DMS79 (cell line): Measurements from ENCODE around the gene PDLIM1.

Experiments used
- DNase-seq: peaks from one replicate; lab custom pipeline; 2025; lab: John Stamatoyannopoulos, UW

The PDLIM1 gene

DNA sequence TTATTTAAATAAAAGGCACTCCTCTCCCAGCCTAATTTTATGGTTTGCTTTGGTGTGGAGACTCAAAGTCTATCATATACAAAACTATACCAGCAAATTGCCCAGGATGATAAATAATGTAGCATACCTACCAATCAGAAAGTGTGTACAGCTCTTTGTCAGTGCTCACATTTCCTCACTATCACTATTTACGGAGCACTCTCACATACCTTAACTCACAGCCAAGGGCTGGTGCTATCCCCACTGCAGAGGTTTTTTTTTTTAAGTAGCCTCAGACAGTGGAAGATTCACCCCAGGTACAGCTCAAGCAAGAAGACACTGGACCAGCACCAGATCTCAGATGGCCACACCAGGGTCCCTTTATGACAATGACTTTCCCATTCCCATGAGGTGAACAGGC, 2.5 kb downstream of the PDLIM1 start:
- no peak for DNase-seq

DNA sequence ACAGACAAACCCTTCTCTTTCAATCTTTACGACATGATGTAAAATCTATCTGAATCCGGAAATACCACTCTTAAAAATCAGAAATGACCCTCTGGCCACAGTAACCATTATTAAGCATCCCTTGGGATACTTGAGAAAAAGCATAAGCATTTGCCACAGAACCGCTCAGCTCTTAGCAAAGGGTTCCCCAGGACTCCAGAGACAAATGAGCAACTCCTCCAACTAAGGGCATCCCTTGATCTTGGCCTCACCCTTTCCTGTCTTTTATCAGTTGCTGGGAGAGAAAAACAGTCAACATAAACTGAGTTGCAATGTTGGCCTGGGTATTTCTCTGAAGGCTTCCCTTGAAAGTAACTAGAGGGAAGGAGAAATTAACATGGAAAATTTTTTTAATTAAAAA, 3.5 kb downstream of the PDLIM1 start:
- DNase-seq: no peak

DNA sequence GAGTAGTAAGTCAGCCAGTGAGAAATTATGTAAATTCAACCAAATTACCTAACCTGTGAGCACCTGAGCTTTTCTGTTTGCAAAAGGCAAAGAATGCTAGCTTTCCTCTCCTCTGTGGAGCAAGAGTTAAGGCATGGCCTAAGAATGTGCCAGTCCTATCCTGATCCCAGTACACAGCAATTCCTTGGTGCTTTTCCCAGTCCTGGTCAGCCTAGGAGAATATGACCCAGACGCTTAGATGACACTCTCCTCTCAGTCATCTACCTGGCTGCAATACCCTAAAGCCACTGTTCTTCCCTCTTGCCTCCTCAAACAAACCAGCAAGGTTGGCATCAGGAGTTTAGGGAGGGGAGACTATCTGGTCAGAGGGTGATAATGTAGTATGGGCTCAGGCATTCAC, 4.1 kb downstream of the PDLIM1 start:
- no peak for DNase-seq

DNA sequence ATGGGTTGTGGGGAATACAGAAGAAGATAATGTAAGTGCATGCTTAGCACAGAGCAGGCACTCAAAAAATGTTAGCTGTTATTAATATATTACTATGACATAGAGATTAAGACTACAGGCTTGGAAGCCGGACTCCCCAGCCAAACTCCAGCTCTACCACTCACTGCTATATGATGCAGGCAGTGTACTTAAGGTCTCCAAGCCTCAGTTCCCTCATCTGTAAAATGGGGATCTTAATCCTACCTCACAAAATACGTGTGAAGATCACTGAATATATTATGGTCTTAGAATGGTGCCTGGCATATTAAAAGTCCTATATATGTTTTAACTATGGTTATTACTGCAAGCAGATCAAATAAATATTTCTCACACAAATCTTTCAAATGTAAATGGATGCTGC, 5.2 kb downstream of the PDLIM1 start:
- DNase-seq: no peak

DNA sequence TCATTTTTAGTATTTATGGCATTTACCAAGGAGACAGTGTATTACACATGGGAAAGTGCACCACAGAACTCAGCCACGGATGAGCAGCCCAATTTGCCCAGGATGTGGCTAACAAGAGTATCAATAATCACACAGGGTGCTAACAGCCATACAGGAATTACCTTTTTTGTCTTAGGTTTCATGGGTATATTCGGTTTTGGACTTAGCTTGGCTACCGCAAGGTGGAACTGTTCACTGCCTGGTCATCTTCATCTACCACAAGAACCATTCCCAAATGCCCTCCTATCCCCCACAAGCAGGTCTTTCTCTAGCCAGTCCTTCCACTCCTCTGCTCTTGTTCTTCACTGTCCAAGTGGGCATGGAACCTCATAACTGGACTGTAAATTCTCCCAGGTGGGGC, 6.0 kb downstream of the PDLIM1 start:
- DNase-seq: no peak

DNA sequence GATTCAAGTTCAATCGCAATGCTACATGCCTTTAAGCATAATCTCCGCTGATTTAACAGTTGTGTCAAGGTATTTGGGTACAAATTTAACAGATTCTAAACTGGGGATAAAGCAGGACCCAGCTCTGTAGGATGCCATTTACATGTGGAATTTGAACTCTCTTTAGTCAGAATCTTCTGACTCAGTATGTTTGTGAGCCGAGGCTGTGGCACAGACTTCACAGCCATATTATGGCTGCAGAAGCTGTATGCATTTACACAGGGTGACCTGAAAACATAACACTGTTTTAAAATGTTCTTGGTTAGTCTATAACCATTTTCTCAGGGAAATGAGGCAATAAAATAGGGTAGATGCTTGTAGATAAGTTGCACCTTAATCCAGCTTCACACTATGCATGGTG, 8.7 kb downstream of the PDLIM1 start:
- no peak for DNase-seq

DNA sequence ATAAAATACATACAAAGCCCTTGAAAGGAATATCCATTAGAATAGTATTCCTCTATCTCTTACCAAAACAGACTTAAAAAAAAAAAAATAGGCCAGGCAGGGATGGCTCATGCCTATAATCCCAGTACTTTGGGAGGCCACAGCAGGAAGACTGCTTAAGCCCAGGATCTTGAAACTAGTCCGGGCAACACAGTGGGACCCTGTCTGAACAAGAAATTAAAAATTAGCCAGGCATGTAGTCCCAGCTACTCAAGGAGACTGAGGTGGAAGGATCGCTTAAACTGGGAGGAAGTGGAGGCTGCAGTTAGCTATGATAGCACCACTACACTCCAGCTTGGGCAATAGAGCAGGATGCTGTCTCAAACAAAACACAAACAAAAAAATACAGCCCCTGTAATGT, 9.6 kb downstream of the PDLIM1 start:
- DNase-seq: no peak

DNA sequence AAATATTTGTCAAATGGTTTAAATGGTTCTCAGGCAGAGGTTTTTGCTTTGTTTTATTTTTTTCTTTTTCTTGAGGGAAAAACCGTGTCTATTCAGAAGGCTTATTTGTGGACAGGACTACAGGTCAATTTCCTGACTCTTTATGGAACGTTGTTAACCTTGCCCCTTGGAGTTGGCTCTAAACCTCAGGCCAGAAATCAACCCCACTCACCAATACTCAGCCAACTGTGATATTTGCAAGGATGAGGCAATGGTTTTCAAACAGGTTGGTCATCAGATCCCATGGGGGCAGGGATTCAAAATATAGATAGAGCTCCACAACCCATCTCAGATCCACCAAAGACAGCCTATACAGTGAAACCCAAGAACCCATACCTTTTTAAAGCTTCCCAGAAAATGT, 10.2 kb downstream of the PDLIM1 start:
- no peak for DNase-seq

DNA sequence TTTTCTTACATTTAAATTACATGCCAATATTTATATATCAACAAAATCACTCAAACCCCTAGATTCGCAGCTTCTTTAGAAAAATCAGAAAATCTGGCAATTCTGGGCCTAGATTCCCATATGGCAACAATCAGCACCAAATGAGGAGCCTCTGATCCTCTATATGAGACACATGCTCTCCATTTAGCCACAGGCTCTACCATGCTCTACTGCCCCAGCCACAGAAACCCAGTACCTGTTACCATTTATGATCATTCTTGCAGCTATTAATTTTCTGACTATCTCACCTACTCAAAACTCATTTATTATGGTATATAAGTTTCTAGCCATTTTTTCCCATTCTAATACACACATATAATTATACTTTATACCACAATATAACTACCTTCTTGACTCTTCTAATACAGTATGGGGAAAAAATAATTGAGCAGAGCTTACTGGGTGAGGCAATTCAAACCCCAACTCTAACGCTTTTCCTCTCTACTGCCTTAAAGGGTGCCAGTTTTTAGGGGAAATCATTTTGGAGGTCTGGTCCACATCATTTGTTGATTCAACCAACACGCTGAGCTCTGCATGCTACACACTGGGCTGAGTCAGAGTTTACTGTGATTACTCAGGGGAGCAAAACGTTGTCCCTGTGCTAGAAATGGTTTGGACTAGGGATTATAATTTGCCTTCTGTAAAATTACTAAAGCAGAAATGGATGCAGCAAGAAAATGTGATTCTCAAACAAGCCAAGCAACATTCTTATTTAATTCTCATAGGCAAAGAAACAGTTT, 11.6 kb downstream of the PDLIM1 start:
- no peak for DNase-seq

DNA sequence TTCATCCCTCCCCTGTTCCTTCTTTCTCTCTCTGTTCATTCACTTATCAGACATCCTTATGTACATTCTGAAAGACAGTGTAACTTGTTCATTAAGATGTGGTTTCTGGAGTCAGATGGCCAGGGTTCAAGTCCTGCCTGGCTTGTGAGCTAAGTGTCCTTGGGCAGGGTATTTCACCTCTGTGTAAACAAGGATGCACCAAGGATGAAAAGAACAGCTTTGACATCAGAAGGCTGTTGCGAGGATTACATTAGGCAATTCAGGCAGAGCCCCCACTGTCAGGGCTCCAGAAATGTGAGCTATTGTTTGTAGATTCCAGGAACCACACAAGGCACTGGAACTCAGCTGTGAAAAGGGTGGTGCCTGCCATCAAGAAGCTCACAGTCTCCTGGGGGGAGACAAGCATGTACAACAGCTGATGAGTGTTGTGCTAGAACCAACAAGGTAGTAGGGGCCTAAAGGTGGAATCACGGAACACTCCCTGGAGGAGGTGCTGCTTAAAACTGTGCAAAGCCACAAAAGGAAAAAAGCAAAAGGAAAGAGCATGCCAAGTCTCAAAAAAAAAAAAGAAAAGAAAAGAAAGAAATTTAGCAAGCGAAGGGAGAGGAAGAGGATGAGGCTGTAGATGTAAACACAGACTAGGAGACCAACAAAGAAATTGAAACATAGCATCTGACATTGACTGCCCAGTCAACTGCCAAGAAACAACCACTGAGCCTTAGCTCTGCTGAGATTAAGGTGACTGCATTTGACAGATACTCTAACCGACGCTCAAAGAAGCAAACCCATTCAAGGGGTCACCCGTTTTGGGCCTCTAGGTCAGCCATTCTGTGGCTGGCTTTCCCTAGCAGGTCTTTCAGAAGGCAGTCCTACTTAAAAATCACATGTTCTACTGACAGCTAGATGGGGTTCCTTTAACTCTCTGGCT, 12.5 kb downstream of the PDLIM1 start:
- no peak for DNase-seq

DNA sequence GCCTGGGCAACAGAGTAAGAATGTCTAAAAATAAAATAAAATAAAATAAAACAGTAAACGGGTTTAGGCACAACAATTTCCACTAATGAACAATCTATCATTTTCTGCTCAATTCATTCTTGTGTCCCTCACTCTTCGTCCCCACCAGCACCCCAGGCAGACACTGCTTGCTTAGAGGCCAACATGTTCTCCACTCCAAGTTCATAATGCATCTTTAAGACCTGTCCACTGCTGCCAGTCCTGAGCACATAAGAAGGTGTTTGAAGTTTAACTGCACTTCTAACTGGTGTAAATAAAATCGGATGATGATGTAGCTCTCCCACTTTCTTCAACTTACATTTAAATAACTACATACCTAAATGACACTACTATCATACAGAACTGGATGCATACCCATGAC, 13.2 kb downstream of the PDLIM1 start:
- no peak for DNase-seq

DNA sequence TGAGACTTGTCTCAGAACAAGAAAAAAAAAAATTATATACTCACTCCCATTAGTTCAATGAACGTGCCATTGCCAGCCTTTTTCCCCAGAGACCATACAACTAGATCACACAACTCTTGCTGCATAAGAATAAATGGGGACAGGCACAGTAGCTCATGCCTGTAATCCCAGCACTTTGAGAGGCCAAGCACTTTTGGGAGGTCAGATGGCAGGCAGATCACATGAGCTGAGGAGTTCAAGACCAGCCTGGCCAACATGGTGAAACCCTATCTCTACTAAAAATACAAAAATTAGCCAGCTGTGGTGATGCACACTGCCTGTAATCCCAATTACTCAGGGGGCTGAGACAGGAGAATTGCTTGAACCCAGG, 13.6 kb downstream of the PDLIM1 start:
- DNase-seq: no peak

DNA sequence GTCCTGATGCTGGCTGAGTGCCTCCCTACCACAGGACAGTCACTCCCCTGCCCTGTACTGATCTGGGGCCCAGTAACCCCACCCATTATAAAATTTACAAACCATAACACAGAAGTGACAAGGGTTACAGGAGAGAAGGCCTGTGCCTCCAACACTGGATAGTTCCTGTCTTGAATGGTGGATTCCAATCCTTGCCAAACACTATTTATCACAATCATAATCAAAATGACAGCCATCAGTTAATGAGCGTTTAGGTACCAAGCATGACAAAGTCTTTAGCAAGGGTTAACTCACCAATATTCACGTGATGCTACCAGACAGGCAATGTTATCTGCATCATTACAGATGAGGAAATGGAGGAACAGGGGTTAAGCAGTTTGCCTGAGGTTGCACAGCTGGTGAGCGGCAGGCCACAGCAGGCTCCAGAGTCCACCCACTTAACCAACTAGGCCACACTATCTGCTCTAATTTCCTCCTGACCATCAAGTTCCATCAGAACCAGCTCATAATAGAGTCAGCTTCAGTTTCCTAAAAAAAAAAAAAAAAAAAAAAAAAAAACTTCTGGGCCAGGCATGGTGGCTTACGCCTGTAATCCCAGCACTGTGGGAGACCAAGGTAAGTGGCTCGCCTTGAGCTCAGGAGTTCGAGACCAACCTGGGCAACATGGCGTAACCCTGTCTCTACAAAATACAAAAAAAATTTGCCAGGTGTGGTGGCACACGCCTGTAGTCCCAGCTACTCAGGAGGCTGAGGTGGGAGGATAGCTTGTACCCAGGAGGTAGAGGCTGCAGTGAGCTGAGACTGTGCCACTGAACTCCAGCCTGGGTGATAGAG, 14.2 kb downstream of the PDLIM1 start:
- no peak for DNase-seq

DNA sequence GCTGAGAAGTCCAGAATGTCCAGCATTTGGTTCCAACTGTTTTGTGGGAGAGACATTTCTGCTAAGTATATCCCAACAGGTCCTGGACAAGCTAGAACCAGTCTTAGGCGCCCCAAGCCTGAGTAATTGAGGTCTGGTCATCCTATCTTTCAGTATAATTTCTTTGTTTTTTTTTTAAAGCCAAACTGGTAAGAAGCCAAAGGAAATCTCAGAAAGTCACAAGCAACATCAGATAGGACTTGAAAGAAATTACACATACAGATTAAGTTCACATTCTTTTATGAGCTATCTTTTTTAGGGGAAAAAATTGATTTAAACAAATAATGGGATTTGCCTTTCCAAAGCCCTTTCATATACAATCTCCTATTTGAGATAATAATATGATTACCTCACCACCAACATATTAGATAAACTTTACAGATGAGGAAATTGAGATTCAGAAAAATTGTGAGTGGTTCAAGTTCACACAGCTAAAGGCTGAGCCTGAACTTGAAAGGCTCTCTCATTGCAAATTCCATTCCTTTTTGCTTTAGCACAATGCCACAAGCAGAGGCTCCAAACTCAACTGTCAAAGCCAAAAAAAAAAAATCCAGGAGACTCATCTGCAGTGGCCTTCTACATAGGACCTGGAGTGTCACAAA, 15.0 kb downstream of the PDLIM1 start:
- no peak for DNase-seq

DNA sequence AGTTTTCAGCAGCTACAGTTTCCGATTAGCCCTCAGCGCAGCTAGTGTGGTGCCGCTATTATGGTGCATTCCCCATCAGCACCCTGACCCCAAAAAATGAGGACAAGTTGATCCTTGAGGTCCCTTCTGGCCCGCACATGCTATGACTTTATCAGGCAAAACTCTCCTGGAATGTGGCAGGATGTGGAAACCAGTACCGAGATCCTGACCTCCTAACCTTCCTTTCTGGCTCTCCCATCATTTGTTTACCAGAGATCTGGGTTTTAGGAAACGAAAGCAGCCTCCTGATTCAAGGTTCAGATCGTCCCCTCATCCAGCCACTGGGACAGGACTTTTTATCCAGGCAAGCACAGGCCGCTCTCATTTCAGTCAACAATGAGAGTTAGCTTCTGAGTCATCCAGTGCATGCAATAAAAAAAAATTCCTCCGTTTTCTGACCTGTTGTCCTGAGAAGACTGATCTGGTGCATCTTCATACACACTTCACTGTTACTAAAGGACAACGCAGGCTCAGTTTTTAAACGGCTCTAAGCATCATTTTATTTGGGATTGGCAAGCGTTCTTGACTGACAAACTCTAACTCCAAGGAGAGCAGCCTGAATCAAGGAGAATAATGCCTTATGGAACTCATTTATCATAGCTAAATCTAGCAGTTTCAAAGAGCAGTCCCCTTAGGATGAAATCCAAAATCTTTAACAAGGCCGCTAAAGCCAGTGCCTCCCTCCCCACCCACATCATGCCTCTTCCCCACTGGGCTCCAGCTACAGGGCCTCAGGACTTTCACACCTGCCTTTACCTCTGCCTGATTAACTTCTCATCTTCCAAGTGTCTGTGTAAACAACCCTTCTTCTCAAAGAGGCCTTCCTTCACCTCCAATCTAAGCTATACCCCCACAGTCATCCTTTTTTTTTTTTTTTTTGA, 17.1 kb downstream of the PDLIM1 start:
- no peak for DNase-seq

DNA sequence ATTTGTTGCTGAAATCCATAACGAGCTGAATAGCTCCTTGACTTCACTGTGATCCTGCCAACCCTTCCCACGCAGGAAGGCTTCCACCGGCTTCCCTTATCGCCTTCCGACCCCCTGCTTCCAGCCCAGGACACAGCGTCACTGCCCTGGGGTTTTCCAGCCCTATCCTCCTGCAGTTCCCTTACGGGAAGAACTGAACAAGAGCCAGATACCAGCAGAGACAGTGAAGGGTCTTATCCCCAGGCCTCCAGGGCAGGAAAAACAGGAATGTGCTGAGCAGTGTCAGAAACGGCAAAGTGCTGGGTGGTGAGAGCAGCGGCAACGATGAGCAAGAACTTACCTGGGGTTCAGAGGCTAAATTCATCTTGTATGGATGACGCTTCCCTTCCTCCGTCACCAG, 22.4 kb downstream of the PDLIM1 start:
- no peak for DNase-seq

DNA sequence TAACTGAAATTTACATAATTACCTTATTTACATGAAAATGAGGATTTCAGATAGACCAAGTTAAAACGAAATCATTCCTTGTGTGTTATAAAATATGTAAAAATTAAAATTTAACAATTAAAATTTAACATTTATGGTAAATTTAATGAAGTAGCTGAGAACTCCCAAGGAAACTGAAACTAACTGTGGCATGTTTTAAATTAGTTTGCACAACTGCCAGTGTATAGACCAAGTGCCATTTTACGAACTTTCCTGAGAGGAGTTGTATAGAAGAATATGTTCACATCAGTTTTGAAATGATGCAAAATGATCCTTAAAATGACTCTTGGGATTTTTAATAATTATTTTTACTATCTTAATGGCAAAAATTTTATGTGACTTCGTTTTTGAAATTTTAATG, 23.6 kb downstream of the PDLIM1 start:
- DNase-seq: no peak

DNA sequence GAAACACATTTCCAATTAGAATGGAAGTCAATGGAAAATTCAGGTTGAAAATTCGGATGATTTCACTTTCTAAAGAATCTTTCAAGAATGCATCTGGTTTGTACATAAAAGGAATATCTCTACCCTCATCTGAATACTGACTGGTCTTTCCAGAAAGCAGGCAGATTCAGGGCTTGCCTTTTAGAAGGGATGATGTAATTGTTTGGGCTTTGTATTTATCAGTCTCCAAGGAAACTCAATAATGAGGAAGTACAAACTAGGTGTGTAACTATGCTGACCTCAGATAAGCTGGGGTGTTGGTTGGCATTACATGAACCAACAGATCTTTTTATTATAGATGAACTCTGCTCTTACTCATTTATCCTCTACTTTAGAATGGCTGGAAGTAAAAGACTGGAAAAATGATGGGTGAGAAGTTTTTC, 24.1 kb downstream of the PDLIM1 start:
- DNase-seq: no peak

DNA sequence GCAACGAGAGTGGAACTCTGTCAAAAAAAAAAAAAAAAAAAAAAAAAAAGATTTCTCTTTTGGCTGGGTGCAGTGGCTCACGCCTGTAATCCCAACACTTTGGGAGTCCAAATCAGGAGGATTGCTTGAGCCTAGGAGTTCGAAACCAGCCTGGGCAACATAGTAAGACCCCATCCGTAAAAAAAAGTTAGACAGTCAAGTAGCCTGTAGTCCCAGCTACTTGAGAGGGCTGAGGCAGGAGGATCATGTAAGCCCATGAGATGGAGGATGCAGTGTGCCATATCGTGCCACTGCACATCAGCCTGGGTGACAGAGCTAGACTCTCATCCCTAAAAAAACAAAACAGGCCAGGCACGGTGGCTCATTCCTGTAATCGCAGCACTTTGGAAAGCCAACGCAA, 25.2 kb downstream of the PDLIM1 start:
- no peak for DNase-seq

DNA sequence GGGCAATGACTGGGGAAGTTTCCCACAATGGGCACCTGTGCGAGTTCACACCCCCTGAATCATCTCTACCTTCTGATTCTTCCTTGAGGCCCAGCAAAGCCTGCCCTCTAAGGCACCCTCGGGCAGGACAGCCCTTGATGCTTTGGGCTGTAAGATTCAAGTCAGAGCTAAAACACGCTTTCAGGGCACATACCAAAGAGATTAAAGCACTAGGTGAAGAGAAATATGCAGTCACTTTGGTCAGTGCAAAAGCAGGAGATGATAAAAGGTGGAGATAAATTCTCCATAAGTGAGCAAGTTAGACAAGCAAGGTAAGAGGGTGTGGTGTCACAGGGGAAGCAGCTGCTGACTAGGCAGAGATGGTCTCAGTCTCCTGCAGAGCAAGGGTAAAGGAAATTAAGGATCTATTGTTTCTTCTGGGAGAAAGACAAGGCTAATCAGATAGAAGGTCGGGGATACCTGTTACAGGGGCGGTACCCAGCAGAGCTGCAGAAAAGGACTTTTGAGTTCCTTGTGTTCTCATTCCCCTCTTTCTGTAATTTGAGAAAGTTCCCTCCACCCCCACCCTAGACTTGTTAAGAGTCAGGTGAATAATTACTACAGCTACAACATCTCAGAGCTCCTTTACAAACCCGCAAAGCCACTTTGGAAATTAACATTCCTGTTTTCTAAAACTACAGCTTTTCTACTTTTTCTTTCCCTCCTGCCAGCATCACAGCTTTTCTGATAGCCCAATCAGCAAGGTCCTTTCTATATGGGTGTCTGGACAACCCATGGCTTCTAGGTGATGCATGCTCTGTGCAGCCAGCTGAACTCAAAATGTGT, 26.4 kb downstream of the PDLIM1 start:
- no peak for DNase-seq
